ENCODE results near the gene ETV3L. TPM values are rescaled to one million over a fixed set of nuclear protein-coding genes. Genes with fewer than 3 reads are reported as not detected.

The ETV3L gene
- total and polyA plus RNA-seq, 4 experiments from 2014 or later: not detected

DNA sequence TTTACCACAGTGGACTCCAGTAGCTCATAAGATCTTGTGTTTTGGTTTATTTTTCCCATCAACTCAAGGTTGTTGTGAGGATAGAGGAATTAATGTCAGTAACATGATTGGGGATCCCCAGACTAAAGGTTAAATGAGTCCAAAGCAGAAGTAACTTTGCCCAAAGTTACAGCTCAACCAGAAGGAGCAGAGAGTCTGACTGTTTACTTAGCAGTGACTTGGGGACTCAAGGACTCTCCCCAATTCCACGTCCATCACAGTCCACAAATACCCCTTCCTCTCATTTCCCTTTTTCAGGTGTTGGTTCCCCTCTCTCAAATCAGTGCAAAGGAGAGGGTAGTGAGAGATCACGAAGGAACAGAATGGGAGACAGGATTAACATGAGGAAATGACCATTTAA, 42.6 kb upstream of the ETV3L start:
- H3K36me3 ChIP-seq (ENCODE audit: insufficient read depth, low read length): no peaks in the 10 kb centered on the region
- ChIA-PET POLR2A (ENCODE audit: partially characterized antibody) (no interaction called here), CTCF (ENCODE audit: partially characterized antibody) (interaction anchor here (1.0 to 1.6 kb wide), 3 partner anchors 12 to 19 kb away, joined by 3 to 6 read pairs (median 4); no protein-coding TSS in a partner anchor)
- H3K27ac ChIP-seq (ENCODE audit: low read depth, low read length): no peak overlapping the region
- H3K36me3 Mint-ChIP-seq: peaks cover 0 to 8% of the 10 kb centered on the region in 2 donors
- H3K27me3 ChIP-seq (ENCODE audit: insufficient read depth, low read length): no peaks in the 10 kb centered on the region
- no peaks in the 10 kb centered on the region for H3K9me3 Mint-ChIP-seq
- intact Hi-C loops (cut with micrococcal nuclease): no loop called here
- peak overlapping the region in 3 of 7 donors; percentile 10 to 25 (median 15) for H3K27ac Mint-ChIP-seq
- no peak overlapping the region for H3K4me3 ChIP-seq (ENCODE audit: low read length in 2 of 2)
- H3K27me3 Mint-ChIP-seq: no peaks in the 10 kb centered on the region
- no peak overlapping the region for H3K4me3 Mint-ChIP-seq
- no peak for DNase-seq
- peaks cover 13 to 21% (median 15%) of the 10 kb centered on the region in 4 donors for H3K4me1 Mint-ChIP-seq
- peaks cover 10% of the 10 kb centered on the region for H3K4me1 ChIP-seq (ENCODE audit: insufficient read depth, low read length)
- no peaks in the 10 kb centered on the region for H3K9me3 ChIP-seq (ENCODE audit: control insufficient read depth in 1 of 2, low read length in 2 of 2)

GRCh38 chr1:157141212-157141855, 41.7 kb upstream of the ETV3L start:
- Histone ChIP-seq H3K36me3 (ENCODE audit: insufficient read depth, low read length) (no peaks in the 10 kb centered on the region), H3K27me3 (ENCODE audit: insufficient read depth, low read length) (no peaks in the 10 kb centered on the region), H3K9me3 (ENCODE audit: control insufficient read depth in 1 of 2, low read length in 2 of 2) (no peaks in the 10 kb centered on the region), H3K4me1 (ENCODE audit: insufficient read depth, low read length) (peaks cover 18% of the 10 kb centered on the region), H3K27ac (ENCODE audit: low read depth, low read length) (no peak overlapping the region), H3K4me3 (ENCODE audit: low read length in 2 of 2) (no peak overlapping the region)
- CTCF ChIA-PET (ENCODE audit: partially characterized antibody): interaction anchor here (0.7 to 1.6 kb wide), 4 partner anchors 13 to 51 kb away, joined by 3 to 6 read pairs (median 4); no protein-coding TSS in a partner anchor
- peaks cover 18 to 30% (median 23%) of the 10 kb centered on the region in 4 donors for H3K4me1 Mint-ChIP-seq
- peak overlapping the region; percentile 37 to 99 (median 89) for H3K27ac Mint-ChIP-seq
- DNase-seq: no peak
- H3K9me3 Mint-ChIP-seq: no peaks in the 10 kb centered on the region
- POLR2A ChIA-PET (ENCODE audit: partially characterized antibody): no interaction called here
- no peaks in the 10 kb centered on the region for H3K27me3 Mint-ChIP-seq
- intact Hi-C loops (cut with micrococcal nuclease): no loop called here
- H3K36me3 Mint-ChIP-seq: peaks cover 2 to 8% of the 10 kb centered on the region in 2 donors
- no peak overlapping the region for H3K4me3 Mint-ChIP-seq

- Histone ChIP-seq H3K9me3 (ENCODE audit: control insufficient read depth in 1 of 2, low read length in 2 of 2) (no peaks in the 10 kb centered on the region), H3K4me3 (ENCODE audit: low read length in 2 of 2) (no peak overlapping the region), H3K27me3 (ENCODE audit: insufficient read depth, low read length) (no peaks in the 10 kb centered on the region), H3K36me3 (ENCODE audit: insufficient read depth, low read length) (peaks cover 9% of the 10 kb centered on the region), H3K4me1 (ENCODE audit: insufficient read depth, low read length) (peaks cover 31% of the 10 kb centered on the region), H3K27ac (ENCODE audit: low read depth, low read length) (peak overlapping the region; percentile 92)
- H3K27me3 Mint-ChIP-seq: no peaks in the 10 kb centered on the region
- no peak overlapping the region for H3K4me3 Mint-ChIP-seq
- H3K27ac Mint-ChIP-seq: peak overlapping the region; percentile 89 to 99 (median 98)
- POLR2A ChIA-PET (ENCODE audit: partially characterized antibody): interaction anchor here (2.1 kb wide), 1 partner anchor 16 kb away, joined by 10 read pairs; no protein-coding TSS in a partner anchor
- H3K9me3 Mint-ChIP-seq: no peaks in the 10 kb centered on the region
- intact Hi-C loops (cut with micrococcal nuclease): no loop called here
- no peak for DNase-seq
- CTCF ChIA-PET (ENCODE audit: partially characterized antibody): interaction anchor here (0.8 to 3.7 kb wide), 3 partner anchors 11 to 50 kb away, joined by 4 to 14 read pairs (median 4); no protein-coding TSS in a partner anchor
- H3K4me1 Mint-ChIP-seq: peaks cover 28 to 42% (median 36%) of the 10 kb centered on the region in 4 donors
- peaks cover 9 to 20% of the 10 kb centered on the region in 2 donors for H3K36me3 Mint-ChIP-seq
Measured at GRCh38 chr1:157140063-157140588, 40.5 kb upstream of the ETV3L start.

- ChIA-PET CTCF (ENCODE audit: partially characterized antibody) (interaction anchor here (0.8 to 3.7 kb wide), 4 partner anchors 12 to 52 kb away, joined by 4 to 14 read pairs (median 5); no protein-coding TSS in a partner anchor), POLR2A (ENCODE audit: partially characterized antibody) (interaction anchor here (1.1 to 2.1 kb wide), 3 partner anchors 12 to 22 kb away, joined by 3 to 10 read pairs (median 4); no protein-coding TSS in a partner anchor)
- Mint-ChIP-seq H3K27me3 (no peaks in the 10 kb centered on the region), H3K4me1 (peaks cover 36 to 51% (median 45%) of the 10 kb centered on the region in 4 donors), H3K36me3 (peaks cover 17 to 29% of the 10 kb centered on the region in 2 donors), H3K4me3 (peak overlapping the region; percentile 84 to 96 (median 88)), H3K27ac (peak overlapping the region; percentile 89 to 99 (median 98)), H3K9me3 (no peaks in the 10 kb centered on the region)
- Histone ChIP-seq H3K27me3 (ENCODE audit: insufficient read depth, low read length) (no peaks in the 10 kb centered on the region), H3K4me1 (ENCODE audit: insufficient read depth, low read length) (peaks cover 40% of the 10 kb centered on the region), H3K27ac (ENCODE audit: low read depth, low read length) (peak overlapping the region; percentile 92), H3K9me3 (ENCODE audit: control insufficient read depth in 1 of 2, low read length in 2 of 2) (no peaks in the 10 kb centered on the region), H3K36me3 (ENCODE audit: insufficient read depth, low read length) (peaks cover 18% of the 10 kb centered on the region), H3K4me3 (ENCODE audit: low read length in 2 of 2) (peak overlapping the region; percentile 20 to 85)
- DNase-seq: no peak
- intact Hi-C loops (cut with micrococcal nuclease): loop anchor here (5.0 kb wide), 1 partner anchor 247 kb away; the partner anchor contains the start of gene PEAR1
Measured at GRCh38 chr1:157139052-157139715, 39.6 kb upstream of the ETV3L start.

- Histone ChIP-seq H3K4me1 (ENCODE audit: insufficient read depth, low read length) (peaks cover 47% of the 10 kb centered on the region), H3K27ac (ENCODE audit: low read depth, low read length) (peak within 1 kb of the TSS; percentile 92), H3K4me3 (ENCODE audit: low read length in 2 of 2) (peak within 1 kb of the TSS; percentile 67 to 85), H3K27me3 (ENCODE audit: insufficient read depth, low read length) (no peaks in the 10 kb centered on the region), H3K9me3 (ENCODE audit: control insufficient read depth in 1 of 2, low read length in 2 of 2) (no peaks in the 10 kb centered on the region), H3K36me3 (ENCODE audit: insufficient read depth, low read length) (peaks cover 18% of the 10 kb centered on the region)
- Mint-ChIP-seq H3K4me1 (peaks cover 44 to 59% (median 52%) of the 10 kb centered on the region in 4 donors), H3K36me3 (peaks cover 22 to 37% of the 10 kb centered on the region in 2 donors), H3K9me3 (no peaks in the 10 kb centered on the region), H3K27me3 (no peaks in the 10 kb centered on the region), H3K4me3 (peak within 1 kb of the TSS; percentile 94 to 98 (median 96)), H3K27ac (peak within 1 kb of the TSS; percentile 89 to 99 (median 98))
- intact Hi-C loops (cut with micrococcal nuclease): loop anchor here (5.0 kb wide), 1 partner anchor 246 kb away; the partner anchor contains the start of gene PEAR1
- ChIA-PET POLR2A (ENCODE audit: partially characterized antibody) (interaction anchor here (1.1 to 2.1 kb wide), 4 partner anchors 11 to 49 kb away, joined by 3 to 10 read pairs (median 4); no protein-coding TSS in a partner anchor), CTCF (ENCODE audit: partially characterized antibody) (interaction anchor here (1.5 to 3.7 kb wide), 4 partner anchors 13 to 51 kb away, joined by 4 to 14 read pairs (median 8); no protein-coding TSS in a partner anchor)
- DNase-seq: peak; percentile 86 to 94 (median 88)
Measured at GRCh38 chr1:157138220-157139051, 38.8 kb upstream of the ETV3L start, which contains the start of gene ETV3. ETV3 (minus strand) TSS chr1:157138395; CDS start chr1:157136352, 2,043 bp downstream.
